NCI-H1105 treated with DMSO at 0.1 percent for 48 hours (cell line): ENCODE measurements around the gene AMOTL1.

ENCODE experiments used
- DNase-seq: peaks from one replicate; lab custom pipeline; 2025; lab: John Stamatoyannopoulos, UW

The AMOTL1 gene

GRCh38 chr11:94853836-94854235 lies 85.7 kb downstream of the AMOTL1 start:
- no peak for DNase-seq

- no peak for DNase-seq
Measured at GRCh38 chr11:94854770-94855633, 86.8 kb downstream of the AMOTL1 start.

- no peak for DNase-seq
Measured at GRCh38 chr11:94855666-94856065, 87.5 kb downstream of the AMOTL1 start.

GRCh38 chr11:94856443-94856842 lies 88.3 kb downstream of the AMOTL1 start:
- no peak for DNase-seq

GRCh38 chr11:94857337-94857736 lies 89.2 kb downstream of the AMOTL1 start:
- no peak for DNase-seq

GRCh38 chr11:94858012-94858705 lies 90.0 kb downstream of the AMOTL1 start:
- DNase-seq, result no peak

GRCh38 chr11:94860333-94860732 lies 92.2 kb downstream of the AMOTL1 start:
- DNase-seq, result no peak

- DNase-seq, result no peak
Measured at GRCh38 chr11:94861306-94861845, 93.2 kb downstream of the AMOTL1 start.

- DNase-seq, result no peak
Measured at GRCh38 chr11:94862926-94863880, 95.0 kb downstream of the AMOTL1 start.

- DNase-seq, result no peak
Measured at GRCh38 chr11:94864506-94865045, 96.4 kb downstream of the AMOTL1 start.

GRCh38 chr11:94866231-94866822 lies 98.2 kb downstream of the AMOTL1 start:
- no peak for DNase-seq

GRCh38 chr11:94866936-94867795 lies 99.0 kb downstream of the AMOTL1 start:
- DNase-seq, result no peak

- no peak for DNase-seq
Measured at GRCh38 chr11:94868468-94868867, 100.3 kb downstream of the AMOTL1 start.

GRCh38 chr11:94869186-94869585 lies 101.0 kb downstream of the AMOTL1 start:
- DNase-seq, result no peak

- DNase-seq, result no peak
Measured at GRCh38 chr11:94870422-94870821, 102.3 kb downstream of the AMOTL1 start.

- no peak for DNase-seq
Measured at GRCh38 chr11:94871491-94872185, 103.5 kb downstream of the AMOTL1 start.

GRCh38 chr11:94873916-94874540 lies 105.9 kb downstream of the AMOTL1 start:
- no peak for DNase-seq

- no peak for DNase-seq
Measured at GRCh38 chr11:94876222-94876621, 108.1 kb downstream of the AMOTL1 start.
